Tibial artery (tissue), 4 donors: ENCODE results near the gene ENAH.

Experiments
- DNase-seq, 2 donors: peaks; one replicate each; pipeline ENCODE4 v3.0.0-alpha.2; 2019
- H3K27ac ChIP-seq, 2 donors: fragments of 200-600 bp; sonication (generic) in 1 of 2; 1 replicate in 1 of 2; 2 replicates in 1 of 2; pipeline ENCODE4 v1.5.1; 2018 to 2019; ENCODE audit warnings: mild to moderate bottlenecking in 1 of 2
- H3K27me3 ChIP-seq, 2 donors: fragments of 200-600 bp; sonication (generic) in 1 of 2; one replicate each; pipeline versions ENCODE4 v1.5.1 to v1.6.0; 2016 to 2019
- H3K36me3 ChIP-seq, 3 donors: fragments of 200-600 bp; sonication (generic) in 2 of 3; one replicate each; pipeline ENCODE4 v1.5.1; 2016 to 2019; ENCODE audit warnings: mild to moderate bottlenecking in 2 of 3
- H3K4me1 ChIP-seq, 4 donors: fragments of 200-600 bp; sonication (generic) in 2 of 4; 1 replicate in 3 of 4; 2 replicates in 1 of 4; pipeline ENCODE4 v1.5.1; 2016 to 2019
- H3K4me3 ChIP-seq, 2 donors: fragments of 200-600 bp; sonication (generic) in 1 of 2; 1 replicate in 1 of 2; 2 replicates in 1 of 2; pipeline ENCODE4 v1.5.1; 2018 to 2019; ENCODE audit warnings: mild to moderate bottlenecking in 2 of 2
- H3K9me3 ChIP-seq, 3 donors: fragments of 200-600 bp; sonication (generic) in 1 of 3; one replicate each; pipeline ENCODE4 v1.5.1; 2016 to 2019
- CTCF ChIP-seq, 2 experiments: fragments of 200-600 bp in 1 of 2; fragments of 450-650 bp in 1 of 2; IDR thresholded peaks; one replicate each; pipeline ENCODE4 v1.5.1; 2017 to 2019; ENCODE audit warnings: antibody characterized with exemption in 2 of 2, mild to moderate bottlenecking in 1 of 2, moderate library complexity in 1 of 2
- intact Hi-C: fragments of 100-400 bp; cut with DNase I; formaldehyde crosslinking; loops from one replicate; pipeline ENCODE4 v1.15.0; 2023; ENCODE audit warnings: low total_unique reads

Gene ENAH

GRCh38 chr1:225537554-225538251 is 115.2 kb downstream of the ENAH start:
- peaks cover 0 to 66% (median 3%) of the 10 kb centered on the region in 4 donors for H3K4me1 ChIP-seq
- no peak overlapping the region for H3K4me3 ChIP-seq
- TF ChIP-seq CTCF (IDR thresholded peaks at IDR 0.05): no peak
- no peak for DNase-seq
- H3K27me3 ChIP-seq: no peaks in the 10 kb centered on the region
- intact Hi-C loops: no loop called here
- no peaks in the 10 kb centered on the region for H3K36me3 ChIP-seq
- H3K27ac ChIP-seq: no peak overlapping the region
- no peaks in the 10 kb centered on the region for H3K9me3 ChIP-seq

- Histone ChIP-seq H3K36me3 (no peaks in the 10 kb centered on the region), H3K27me3 (no peaks in the 10 kb centered on the region), H3K4me1 (peaks cover 0 to 50% (median 3%) of the 10 kb centered on the region in 4 donors), H3K4me3 (no peak overlapping the region), H3K27ac (no peak overlapping the region), H3K9me3 (no peaks in the 10 kb centered on the region)
- intact Hi-C loops: no loop called here
- no peak for TF ChIP-seq CTCF (IDR thresholded peaks at IDR 0.05)
- no peak for DNase-seq
Observed at GRCh38 chr1:225535280-225535679, 117.6 kb downstream of the ENAH start.

GRCh38 chr1:225534772-225535171 is 118.2 kb downstream of the ENAH start:
- H3K4me1 ChIP-seq: peaks cover 0 to 45% (median 2%) of the 10 kb centered on the region in 4 donors
- no peak overlapping the region for H3K4me3 ChIP-seq
- no peaks in the 10 kb centered on the region for H3K9me3 ChIP-seq
- TF ChIP-seq CTCF (IDR thresholded peaks at IDR 0.05): no peak
- H3K36me3 ChIP-seq: peaks cover 0 to 1% (median 0%) of the 10 kb centered on the region in 3 donors
- DNase-seq: no peak
- H3K27ac ChIP-seq: no peak overlapping the region
- intact Hi-C loops: no loop called here
- H3K27me3 ChIP-seq: no peaks in the 10 kb centered on the region

GRCh38 chr1:225534135-225534534 is 118.8 kb downstream of the ENAH start:
- intact Hi-C loops: no loop called here
- peaks cover 0 to 6% (median 0%) of the 10 kb centered on the region in 3 donors for H3K36me3 ChIP-seq
- TF ChIP-seq CTCF (IDR thresholded peaks at IDR 0.05): no peak
- no peak for DNase-seq
- H3K4me3 ChIP-seq: no peak overlapping the region
- H3K4me1 ChIP-seq: peaks cover 0 to 39% (median 0%) of the 10 kb centered on the region in 4 donors
- H3K27ac ChIP-seq: no peak overlapping the region
- H3K9me3 ChIP-seq: no peaks in the 10 kb centered on the region
- H3K27me3 ChIP-seq: no peaks in the 10 kb centered on the region

GRCh38 chr1:225533238-225533637 is 119.7 kb downstream of the ENAH start:
- H3K9me3 ChIP-seq: no peaks in the 10 kb centered on the region
- no peak overlapping the region for H3K4me3 ChIP-seq
- TF ChIP-seq CTCF (IDR thresholded peaks at IDR 0.05): no peak
- H3K27ac ChIP-seq: no peak overlapping the region
- no peaks in the 10 kb centered on the region for H3K27me3 ChIP-seq
- no peak for DNase-seq
- peaks cover 0 to 6% (median 0%) of the 10 kb centered on the region in 3 donors for H3K36me3 ChIP-seq
- H3K4me1 ChIP-seq: peaks cover 0 to 33% (median 0%) of the 10 kb centered on the region in 4 donors
- intact Hi-C loops: no loop called here
